ENCODE data around the gene DENND1A.

- no peak for TF ChIP-seq CTCF (IDR thresholded peaks at IDR 0.05; ENCODE audit: insufficient read depth, low read length, poor library complexity, severe bottlenecking)
- no peak for TF ChIP-seq EZH2phosphoT487 (conservative IDR thresholded peaks at IDR 0.05; ENCODE audit: low read length)
Measured at GRCh38 chr9:123591283-123591682, 338.6 kb downstream of the DENND1A start.

All from SU-DHL-6 (cell line).